ENCODE results near the gene ZMYND19.

DNA sequence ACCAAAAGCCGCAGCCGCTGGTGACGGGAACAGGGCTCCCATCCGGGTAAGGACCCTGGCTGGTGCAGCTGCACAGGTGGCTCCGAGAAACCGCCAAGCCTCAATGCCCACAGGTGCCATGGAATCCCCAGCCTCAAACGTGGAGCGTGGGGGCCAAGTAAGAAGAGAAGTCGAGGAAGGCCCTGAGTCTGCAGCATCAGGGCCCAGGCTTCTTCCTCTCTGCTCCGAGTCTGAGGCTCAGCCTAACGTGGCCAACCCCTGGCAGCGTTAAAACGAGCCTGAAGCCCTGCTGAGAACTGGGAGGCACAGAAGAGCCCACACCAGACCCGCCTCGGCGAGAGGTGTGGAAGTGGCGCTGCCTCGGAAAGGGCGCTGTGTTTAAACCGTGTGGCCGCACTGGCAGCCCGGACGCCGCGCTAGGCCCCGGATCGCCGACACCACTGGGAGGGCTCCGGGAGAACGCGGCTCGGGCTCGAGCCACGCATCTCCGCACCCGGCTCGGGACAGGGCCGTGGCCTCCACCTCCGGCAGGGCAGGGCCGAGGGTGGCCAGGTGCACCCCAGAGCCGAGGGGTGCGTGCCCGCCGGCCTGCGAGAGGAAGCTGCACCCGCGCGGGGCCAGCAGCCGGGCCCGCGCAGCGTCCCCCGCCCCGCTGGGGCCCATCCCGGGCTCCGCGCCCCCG lies 730 bp downstream of the ZMYND19 start:
- TF ChIP-seq CTCF (IDR thresholded peaks at IDR 0.05; ENCODE audit: low read depth, low read length, poor library complexity, severe bottlenecking) (no peak), EZH2phosphoT487 (IDR thresholded peaks at IDR 0.05; ENCODE audit: borderline replicate concordance, low read length) (no peak)
